HG03108 (cell line): ENCODE results near the gene ACOT8.
"Not testable (repeated sequence)": the region's sequence is repeated elsewhere in the genome, so short reads cannot be mapped to it uniquely, and the experiment has no call there.

Experiments used
- ATAC-seq: cut with Tn5 transposase; IDR thresholded peaks from one replicate; pipeline ENCODE4 v1.9.1; 2021; ENCODE audit warnings: moderate library complexity; ENCODE audit not compliant: unreplicated experiment

Gene ACOT8

DNA sequence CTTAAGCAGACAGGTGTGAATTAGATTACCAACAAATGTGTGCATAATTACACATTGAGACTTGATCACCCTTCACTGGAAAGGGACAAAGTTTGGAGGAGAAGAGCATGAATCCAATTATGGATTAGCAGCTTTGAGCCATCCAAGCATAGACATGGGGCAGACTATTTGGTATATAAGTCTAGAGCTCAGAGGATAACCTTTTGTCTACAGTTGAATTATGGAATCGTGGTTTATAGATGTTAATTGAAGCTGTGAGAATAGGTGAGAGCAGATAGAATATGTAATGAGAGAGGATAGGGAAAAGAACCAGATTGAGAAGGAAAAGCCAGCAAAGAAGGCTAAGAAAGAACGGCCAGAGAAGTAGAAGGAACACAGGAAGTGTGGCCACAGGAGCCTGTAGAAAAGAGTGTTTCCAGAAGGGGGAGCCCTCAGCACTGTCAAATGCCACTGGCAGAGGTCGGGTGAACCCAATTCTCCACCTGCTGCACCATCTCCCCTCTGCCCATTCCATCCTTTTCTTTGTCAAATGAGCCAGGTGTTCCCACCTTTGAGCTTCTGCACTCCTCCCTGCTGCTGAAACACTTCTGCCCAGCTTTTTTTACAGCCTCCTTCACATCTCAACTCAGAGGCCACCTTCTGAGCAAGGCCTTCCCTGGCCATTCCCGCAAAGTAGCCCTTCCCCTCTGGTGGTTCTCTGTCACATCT, 58.1 kb downstream of the ACOT8 start:
- ATAC-seq: peak; percentile 52

DNA sequence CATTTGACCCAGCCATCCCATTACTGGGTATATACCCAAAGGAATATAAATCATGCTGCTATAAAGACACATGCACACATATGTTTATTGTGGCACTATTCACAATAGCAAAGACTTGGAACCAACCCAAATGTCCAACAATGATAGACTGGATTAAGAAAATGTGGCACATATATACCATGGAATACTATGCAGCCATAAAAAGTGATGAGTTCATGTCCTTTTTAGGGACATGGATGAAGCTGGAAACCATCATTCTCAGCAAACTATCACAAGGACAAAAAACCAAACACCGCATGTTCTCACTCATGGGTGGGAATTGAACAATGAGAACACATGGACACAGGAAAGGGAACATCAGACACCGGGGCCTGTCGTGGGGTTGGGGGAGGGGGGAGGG, 59.2 kb downstream of the ACOT8 start:
- not testable (repeated sequence) for ATAC-seq

DNA sequence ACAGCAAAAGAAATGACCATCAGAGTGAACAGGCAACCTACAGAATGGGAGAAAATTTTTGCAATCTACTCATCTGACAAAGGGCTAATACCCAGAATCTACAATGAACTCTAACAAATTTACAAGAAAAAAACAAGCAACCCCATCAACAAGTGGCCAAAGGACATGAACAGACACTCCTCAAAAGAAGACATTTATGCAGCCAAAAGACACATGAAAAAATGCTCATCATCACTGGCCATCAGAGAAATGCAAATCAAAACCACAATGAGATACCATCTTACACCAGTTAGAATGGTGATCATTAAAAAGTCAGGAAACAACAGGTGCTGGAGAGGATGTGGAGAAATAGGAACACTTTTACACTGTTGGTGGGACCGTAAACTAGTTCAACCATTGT, 59.7 kb downstream of the ACOT8 start:
- not testable (repeated sequence) for ATAC-seq

DNA sequence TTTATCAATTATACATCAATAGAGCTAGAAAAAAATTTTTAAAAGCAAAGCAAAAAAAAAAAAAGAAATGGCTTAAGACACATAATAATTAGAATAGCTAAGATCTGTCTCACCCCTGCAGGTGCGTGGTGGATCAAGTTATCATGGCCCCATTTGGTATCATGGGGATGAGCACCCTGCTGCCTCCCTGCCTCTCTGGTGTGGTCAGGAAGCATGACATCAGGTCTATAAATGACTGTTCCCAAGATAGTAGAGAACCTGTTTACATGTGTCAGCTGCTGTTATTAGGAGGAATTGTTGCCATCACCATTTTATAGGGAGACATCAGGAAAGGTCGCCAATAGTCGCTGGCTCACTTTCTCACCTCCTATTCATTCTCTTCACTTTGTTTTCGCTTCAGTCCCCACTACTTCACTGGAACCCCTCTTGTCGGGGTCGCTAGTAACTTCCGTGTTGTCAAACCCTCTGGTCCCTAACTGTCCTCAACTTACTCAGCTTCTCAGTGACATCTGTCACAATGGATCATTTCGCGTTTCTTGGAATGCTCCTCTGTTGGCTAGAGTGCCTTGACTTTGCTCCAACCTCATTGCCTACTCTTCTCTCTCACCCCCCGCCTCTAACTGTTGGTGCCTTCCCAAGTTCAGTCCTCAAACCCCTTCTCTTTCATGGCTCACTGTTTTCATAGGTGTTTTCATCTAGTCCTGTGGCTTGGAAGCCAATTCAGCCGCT, 60.7 kb downstream of the ACOT8 start:
- ATAC-seq: no peak

DNA sequence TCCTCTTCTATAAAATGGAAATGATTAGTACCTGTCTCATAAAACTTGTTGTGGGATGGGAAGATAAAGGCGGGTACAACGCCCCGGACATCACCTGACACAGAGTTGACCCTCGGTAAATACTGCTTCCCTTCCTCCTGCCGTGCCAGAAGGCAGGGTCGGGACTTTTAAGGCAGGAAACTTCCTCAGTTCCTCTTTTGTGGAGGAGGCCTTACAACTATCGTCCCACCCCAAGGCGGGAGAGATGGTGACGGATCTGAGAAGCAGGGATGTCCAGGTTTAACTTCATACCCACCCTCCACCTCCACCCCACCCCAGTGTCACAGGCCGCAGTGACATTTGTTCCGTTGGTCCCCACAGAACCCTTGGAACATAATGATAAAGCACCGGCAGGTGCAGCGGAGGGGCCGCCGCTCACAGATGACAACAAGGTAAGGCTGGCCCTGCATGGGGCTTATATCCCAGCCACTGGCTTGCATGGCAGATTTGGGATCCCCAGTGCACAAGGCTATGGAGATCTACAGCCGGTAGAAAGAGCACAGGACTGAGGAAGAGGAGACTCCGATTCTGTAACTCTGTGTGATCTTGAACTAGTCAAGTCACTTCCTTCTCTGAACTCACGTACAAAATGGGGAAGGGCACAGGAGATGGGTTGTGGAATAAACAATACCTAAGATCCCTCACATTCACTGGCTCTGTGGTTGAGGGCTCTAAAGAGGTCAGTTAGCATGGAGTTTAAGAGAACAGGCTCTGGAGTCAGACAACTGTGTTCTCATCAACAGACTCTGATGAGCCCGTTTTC, 64.7 kb downstream of the ACOT8 start:
- ATAC-seq: peak; percentile 14
